Stimulated activated CD4-positive, alpha-beta T cell treated with anti-CD3 and anti-CD28 coated beads, Interleukin-1b, Interleukin-23, amount 100 ng/mL, for 1 hour (primary cell): Measurements from ENCODE around the gene GRIK1.

ENCODE experiments used
- DNase-seq, 2 donors: peaks; one replicate each; pipeline ENCODE4 v3.0.0-alpha.2; 2020; ENCODE audit warnings: low read depth in 2 of 2

GRIK1 gene

DNA sequence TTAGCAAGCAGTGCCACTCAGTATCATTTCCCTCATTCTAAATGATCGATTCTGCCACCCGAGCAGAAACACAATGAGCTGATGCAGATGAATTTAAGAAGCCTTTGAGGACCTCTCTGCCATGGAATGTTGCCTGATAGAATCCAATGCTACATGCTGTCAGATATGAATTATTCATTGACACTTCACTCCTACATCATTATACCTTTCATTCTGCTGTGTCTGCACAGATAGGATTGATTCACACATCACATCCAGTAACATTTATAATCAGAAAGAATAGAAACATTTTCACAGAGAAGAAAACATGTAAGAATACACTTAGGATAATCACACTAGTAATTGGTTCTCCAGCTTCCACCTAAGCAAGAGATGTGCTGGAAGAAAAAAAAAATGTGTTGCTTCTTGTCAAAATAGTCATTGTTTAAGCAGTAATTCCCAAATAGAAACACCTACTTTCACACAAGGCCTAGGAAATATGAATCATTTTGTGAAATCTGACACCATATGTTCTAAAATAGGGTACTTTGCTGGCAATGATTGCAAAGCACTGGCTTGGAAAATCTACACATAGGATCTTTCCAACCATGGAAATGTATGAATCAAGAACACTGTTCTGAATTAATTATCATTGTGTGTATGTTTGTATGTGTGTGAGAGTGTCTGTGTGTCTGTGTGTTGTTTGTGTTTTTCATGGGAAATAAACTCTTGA lies 110.1 kb downstream of the GRIK1 start:
- no peak for DNase-seq

GRCh38 chr21:29827647-29828046 lies 112.1 kb downstream of the GRIK1 start:
- DNase-seq, result no peak

GRCh38 chr21:29827236-29827635 lies 112.6 kb downstream of the GRIK1 start:
- no peak for DNase-seq

DNA sequence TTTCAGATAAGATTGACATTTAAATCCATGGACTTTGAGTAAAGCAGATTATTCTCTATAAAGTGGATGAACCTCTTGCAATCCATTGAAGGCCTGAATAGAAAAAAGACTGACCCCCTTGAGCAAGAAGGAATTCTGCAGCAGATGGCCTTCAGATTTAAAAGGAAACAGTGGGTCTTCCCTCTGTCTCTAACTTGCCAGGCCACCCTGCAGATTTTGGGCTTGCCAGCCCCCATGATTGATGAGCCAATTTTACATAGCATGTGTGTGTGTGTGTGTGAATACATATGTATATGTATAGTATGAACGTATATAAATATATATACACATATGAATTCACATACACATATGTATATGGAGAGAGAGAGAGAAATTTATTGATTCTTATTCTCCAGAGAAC lies 113.4 kb downstream of the GRIK1 start:
- no peak for DNase-seq

GRCh38 chr21:29825936-29826335 lies 113.9 kb downstream of the GRIK1 start:
- DNase-seq, result no peak

- DNase-seq, result no peak
Measured at GRCh38 chr21:29825345-29825744, 114.5 kb downstream of the GRIK1 start.

DNA sequence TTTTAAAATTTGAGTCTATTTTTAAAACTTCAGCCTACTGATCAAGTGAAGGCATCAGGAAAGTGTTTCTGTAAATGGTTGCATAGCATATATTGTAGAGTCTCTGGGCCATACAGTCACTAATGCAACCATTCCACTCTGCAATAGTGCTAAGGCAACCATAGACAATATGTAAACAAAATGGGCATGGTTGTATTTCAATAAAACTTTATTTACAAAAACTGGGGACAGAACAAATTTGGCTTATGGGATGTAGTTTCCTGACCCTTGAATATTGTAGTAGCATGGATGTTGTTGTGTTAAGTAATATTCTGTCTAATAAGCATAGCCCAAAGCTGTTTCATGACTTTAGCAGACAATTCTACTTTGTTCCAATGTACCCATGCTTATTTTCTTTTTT lies 117.7 kb downstream of the GRIK1 start:
- DNase-seq, result no peak

DNA sequence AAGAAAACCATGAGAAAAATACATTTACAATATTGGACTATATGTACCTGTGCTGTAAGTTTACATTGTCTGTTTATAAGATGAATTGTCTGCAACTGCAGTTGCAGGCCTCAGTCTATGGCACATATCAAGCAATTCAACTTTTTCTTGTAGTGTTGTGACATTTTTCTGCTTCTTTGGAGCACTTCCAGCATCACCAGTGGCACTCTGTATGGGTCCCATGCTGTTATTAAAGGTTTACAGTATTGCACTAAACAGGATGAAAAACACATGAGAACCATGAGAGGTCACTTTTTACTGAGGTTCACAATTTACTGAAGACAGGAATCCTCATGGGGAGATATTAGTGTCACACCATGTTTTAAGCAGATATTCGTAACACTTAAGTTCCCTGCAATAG lies 118.6 kb downstream of the GRIK1 start:
- DNase-seq, result no peak

DNA sequence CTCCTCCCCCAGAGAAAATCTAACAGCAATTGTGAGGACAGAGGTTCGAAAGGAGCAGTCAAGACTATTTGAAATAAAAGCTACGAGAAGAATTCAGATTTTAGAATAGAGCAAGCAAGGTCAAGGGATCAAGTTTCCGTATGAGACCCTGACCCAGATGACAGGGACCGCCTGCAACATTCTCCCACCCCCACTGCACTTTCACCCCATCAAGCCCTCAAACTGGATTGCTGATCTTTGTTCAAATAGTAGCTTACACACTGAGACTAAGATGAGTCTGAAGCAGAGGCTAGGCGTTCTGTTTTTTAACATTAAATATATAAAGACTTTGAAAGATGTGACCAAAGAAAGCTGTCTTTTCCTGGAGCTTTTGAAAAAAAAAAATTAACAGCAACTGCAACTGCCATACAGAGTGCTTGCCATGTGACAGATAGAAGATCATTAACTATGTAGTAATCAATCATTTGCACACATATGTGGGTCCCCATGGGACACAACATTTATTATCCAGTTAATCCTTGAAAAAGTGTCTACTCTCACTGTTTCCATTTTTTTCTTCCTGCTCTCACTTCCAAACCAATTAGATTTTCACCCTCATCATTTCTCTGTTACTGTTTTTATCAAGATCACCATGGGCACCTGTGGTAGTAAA lies 120.0 kb downstream of the GRIK1 start:
- DNase-seq, result no peak

GRCh38 chr21:29818383-29818921 lies 121.3 kb downstream of the GRIK1 start:
- no peak for DNase-seq

DNA sequence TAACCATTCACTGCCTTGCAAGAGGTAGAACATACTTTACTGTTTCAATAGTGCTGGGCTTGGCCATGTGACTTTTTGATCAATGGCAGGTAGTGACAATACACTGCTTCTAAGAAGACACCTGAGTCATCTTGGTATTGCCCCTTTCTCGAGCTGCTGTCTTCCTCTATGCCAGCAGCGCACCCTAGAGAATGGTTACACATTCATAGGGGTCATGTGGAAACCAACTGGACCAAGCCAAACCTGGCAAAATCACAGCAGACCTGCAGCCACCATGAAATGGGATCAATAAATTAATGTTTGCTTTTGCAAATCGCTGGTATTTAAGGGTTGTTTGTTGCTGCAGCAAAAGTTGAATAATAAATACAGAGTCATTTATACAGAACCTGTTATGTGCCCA lies 122.3 kb downstream of the GRIK1 start:
- DNase-seq, result no peak

- no peak for DNase-seq
Measured at GRCh38 chr21:29812947-29813346, 126.8 kb downstream of the GRIK1 start.

DNA sequence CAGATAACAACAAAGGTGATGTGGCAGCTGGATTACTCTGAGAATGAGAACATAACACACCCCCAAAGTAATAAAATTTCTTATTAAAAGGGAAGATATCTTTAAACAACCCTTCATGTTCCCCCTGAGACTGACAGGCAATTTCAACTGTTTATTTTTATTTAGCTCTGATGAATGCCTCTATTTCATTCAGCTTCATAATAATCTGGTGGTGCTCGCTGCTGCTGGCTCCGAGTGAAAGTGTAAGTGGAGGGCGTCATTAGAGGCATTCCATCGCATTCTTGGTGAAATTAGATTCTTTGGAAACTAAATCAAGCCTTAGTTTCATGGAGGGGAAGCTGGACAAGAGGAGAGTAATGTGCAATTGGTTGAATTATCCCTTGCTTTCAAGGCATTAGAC lies 128.9 kb downstream of the GRIK1 start:
- DNase-seq, result no peak

- DNase-seq, result no peak
Measured at GRCh38 chr21:29808153-29808552, 131.6 kb downstream of the GRIK1 start.

- DNase-seq, result no peak
Measured at GRCh38 chr21:29805105-29805504, 134.7 kb downstream of the GRIK1 start.

DNA sequence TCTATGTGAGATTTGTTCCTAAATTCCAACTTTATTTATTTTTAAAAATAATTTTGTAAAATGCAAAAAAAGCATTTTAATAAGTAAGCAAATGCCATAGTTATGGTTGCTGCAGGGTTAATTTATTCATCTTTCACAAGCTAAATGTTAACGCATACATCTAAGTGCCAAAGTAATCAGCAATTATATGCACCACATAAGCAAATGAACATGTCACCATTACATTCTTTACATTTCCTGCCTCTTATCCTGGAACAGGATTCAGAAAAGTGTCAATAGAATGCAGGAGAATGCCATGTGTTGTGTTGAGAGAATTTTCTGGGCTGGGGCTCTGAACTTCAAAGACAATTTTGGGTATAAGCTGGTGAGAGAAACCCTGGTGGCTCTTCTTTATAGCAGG lies 136.6 kb downstream of the GRIK1 start:
- DNase-seq, result no peak

GRCh38 chr21:29801122-29801521 lies 138.7 kb downstream of the GRIK1 start:
- no peak for DNase-seq

GRCh38 chr21:29800056-29800455 lies 139.7 kb downstream of the GRIK1 start:
- DNase-seq, result no peak

- DNase-seq, result no peak
Measured at GRCh38 chr21:29798840-29799239, 141.0 kb downstream of the GRIK1 start.

DNA sequence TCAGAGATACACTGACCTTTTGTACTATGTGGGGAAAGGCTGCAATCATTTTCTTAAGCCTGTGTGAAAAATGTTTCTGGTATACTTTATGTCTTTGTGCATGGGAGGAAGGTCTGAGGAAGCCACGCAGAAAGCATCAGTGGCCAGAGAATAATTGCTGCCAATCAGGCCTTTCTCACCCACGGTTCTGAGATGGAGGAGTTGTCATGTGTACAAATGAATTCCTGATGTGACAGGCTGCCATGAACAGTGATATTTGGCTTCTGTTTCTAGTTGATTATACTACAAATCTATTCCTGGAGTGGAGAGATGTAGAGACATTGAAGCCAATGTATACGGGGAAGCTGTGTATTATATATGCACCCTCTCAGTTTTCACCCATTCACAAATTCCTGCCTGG lies 142.6 kb downstream of the GRIK1 start:
- no peak for DNase-seq

GRCh38 chr21:29793712-29794111 lies 146.1 kb downstream of the GRIK1 start:
- no peak for DNase-seq

DNA sequence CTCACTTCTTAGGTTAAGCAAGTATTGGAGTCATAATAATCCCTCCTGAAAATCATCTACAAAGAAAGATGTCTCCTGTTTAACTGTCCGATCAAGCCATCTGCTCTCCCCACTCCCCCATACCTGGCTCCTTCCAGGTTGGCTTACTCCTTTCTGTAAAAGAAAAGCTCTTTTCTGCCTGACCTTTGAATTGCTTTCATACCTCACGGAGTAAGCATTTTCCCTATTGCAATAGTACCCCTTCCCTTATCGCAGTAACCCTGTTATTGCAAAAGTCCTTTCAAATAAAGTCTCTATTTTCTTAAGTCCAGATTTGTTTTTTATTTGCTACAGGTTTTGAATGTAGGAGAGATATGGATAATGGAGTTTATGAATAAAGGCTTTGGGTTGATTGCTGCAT lies 150.4 kb downstream of the GRIK1 start:
- DNase-seq, result no peak

DNA sequence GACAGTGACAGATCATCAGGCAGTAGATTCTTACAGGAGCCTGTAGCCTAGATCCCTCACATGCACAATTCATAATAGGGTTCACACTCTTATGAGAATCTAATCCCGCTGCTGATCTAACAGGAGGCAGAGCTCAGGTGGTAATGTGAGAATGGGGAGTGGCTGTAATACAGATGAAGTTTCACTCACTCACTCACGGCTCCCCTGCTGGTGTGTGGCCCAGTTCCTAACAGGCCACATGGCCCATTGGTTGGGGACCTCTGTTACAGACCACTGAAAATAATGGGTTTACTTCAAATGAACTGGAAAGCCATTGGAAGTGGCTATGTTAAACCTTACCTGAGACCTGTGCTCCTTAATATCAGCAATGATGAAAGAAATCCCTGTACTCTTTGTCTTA lies 151.0 kb downstream of the GRIK1 start:
- DNase-seq, result no peak
